Measurements from ENCODE around the gene IMMP2L.

GRCh38 chr7:111101856-111102646 lies 460.2 kb downstream of the IMMP2L start:
- TF ChIP-seq CTCF (IDR thresholded peaks at IDR 0.05) (no peak), REST (IDR thresholded peaks at IDR 0.05; ENCODE audit: low read depth, low read length) (no peak), USF2 (IDR thresholded peaks at IDR 0.05; ENCODE audit: borderline replicate concordance, low read depth, low read length) (no peak), YY1 (IDR thresholded peaks at IDR 0.05; ENCODE audit: low read depth) (no peak), MAX (IDR thresholded peaks at IDR 0.05; ENCODE audit: low read depth) (no peak), EZH2phosphoT487 (IDR thresholded peaks at IDR 0.05; ENCODE audit: borderline replicate concordance, low read depth) (no peak), RCOR1 (IDR thresholded peaks at IDR 0.05; ENCODE audit: low read length) (peak; percentile 99)

Data from SK-N-SH (cell line).